ENCODE results near the gene FKBP4. TPM values are rescaled to one million over a fixed set of nuclear protein-coding genes. Genes with fewer than 3 reads are reported as not detected.
"Not testable (repeated sequence)": the region's sequence is repeated elsewhere in the genome, so short reads cannot be mapped to it uniquely, and the experiment has no call there.

Gene FKBP4
- total RNA-seq, 6 donors from 2014 or later = 19.1 to 62.8 (median 29.8) TPM

- no peak overlapping the region for H3K4me3 ChIP-seq
Measured at GRCh38 chr12:2768224-2768961, 26.4 kb upstream of the FKBP4 start.

DNA sequence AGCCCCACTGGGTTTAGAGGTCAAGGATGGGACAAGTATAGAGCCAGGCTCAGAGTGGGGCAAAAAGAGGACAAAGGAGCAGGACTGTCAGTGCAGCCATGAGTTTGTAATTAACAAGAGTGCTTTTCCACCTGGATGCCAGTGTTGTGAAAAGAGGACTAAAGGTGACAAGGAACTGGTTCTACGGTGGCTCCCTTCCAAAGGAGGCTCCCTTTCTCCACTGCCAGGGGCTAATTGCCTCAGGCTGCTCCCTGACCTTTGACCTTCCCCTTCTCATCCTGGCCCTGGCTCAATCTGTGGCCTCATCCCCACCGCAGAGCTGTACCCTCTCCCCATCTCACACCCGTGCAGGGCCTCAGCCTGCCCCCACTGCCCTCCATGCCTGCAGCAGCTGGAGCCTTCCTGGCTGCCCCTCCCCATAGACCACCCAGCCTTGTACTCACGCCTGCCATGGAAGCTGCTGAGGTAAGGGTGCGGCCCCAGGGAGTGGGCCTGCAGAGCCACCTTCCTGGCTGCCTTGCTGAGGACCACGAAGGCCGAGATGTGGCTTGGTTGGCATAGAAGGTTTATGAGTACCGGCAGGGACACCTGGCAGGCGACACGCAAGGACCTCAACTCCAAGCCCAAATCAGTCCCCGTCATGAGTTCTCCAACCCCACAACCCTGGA, 24.8 kb upstream of the FKBP4 start:
- 79 to 89% methylated on average over 4 to 11 of the region's 11 CpGs for WGBS, 2 donors
- TF ChIP-seq CTCF (IDR thresholded peaks at IDR 0.05) (no peak), POLR2A (IDR thresholded peaks at IDR 0.05) (no peak), POLR2AphosphoS5 (IDR thresholded peaks at IDR 0.05) (no peak), EP300 (IDR thresholded peaks at IDR 0.05) (no peak)
- DNase-seq (peak in 1 of 2 donors; percentile 31), ATAC-seq (ENCODE audit: low FRiP score in 2 of 2) (no peak)
- H3K4me3 ChIP-seq = no peak overlapping the region
- H3K36me3 ChIP-seq = no peaks in the 10 kb centered on the region
- no peaks in the 10 kb centered on the region for H3K4me1 ChIP-seq
- no peaks in the 10 kb centered on the region for H3K27me3 ChIP-seq
- H3K27ac ChIP-seq = no peak overlapping the region
- no peaks in the 10 kb centered on the region for H3K9me3 ChIP-seq

More at GRCh38 chr12:2768224-2768961, 26.4 kb upstream of the FKBP4 start:
- ATAC-seq (ENCODE audit: low FRiP score in 2 of 2) = peak; percentile 42 to 62
- 74 to 77% methylated on average over 5 to 10 of the region's 10 CpGs for WGBS, 2 donors
- Histone ChIP-seq H3K9me3 (no peaks in the 10 kb centered on the region), H3K27me3 (no peaks in the 10 kb centered on the region), H3K36me3 (no peaks in the 10 kb centered on the region), H3K27ac (no peak overlapping the region), H3K4me1 (peaks cover 0 to 4% (median 0%) of the 10 kb centered on the region in 4 donors)
- TF ChIP-seq EP300 (IDR thresholded peaks at IDR 0.05) = no peak
- TF ChIP-seq POLR2AphosphoS5 (IDR thresholded peaks at IDR 0.05) = no peak
- TF ChIP-seq CTCF (IDR thresholded peaks at IDR 0.05) = no peak
- TF ChIP-seq POLR2A (IDR thresholded peaks at IDR 0.05) = no peak
- no peak for DNase-seq

DNA sequence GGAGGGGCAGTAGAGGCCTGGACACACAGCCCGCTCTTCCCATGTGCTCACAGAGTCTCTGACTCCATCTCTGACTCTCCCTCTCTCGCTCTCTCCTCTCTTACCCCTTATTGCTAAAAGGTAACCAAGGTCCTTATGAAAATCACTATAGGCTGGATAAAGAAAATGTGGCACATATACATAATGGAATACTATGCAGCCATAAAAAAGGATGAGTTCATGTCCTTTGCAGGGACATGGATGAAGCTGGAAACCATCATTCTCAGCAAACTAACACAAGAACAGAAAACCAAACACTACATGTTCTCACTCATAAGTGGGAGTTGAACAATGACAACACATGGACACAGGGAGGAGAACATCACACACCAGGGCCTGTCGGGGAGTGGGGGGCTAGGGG, 24.2 kb upstream of the FKBP4 start:
- 95 to 96% methylated on average over 3 of the region's 3 CpGs for WGBS, 2 donors
- not testable (repeated sequence) for H3K36me3 ChIP-seq; H3K9me3 ChIP-seq; DNase-seq; H3K27ac ChIP-seq; ATAC-seq (ENCODE audit: low FRiP score in 2 of 2); H3K27me3 ChIP-seq; H3K4me3 ChIP-seq; H3K4me1 ChIP-seq

GRCh38 chr12:2772370-2772769, 22.4 kb upstream of the FKBP4 start:
- no peaks in the 10 kb centered on the region for H3K36me3 ChIP-seq

More at GRCh38 chr12:2772370-2772769, 22.4 kb upstream of the FKBP4 start:
- Histone ChIP-seq H3K4me3 (no peak overlapping the region), H3K4me1 (no peaks in the 10 kb centered on the region), H3K27ac (no peak overlapping the region), H3K27me3 (no peaks in the 10 kb centered on the region), H3K9me3 (no peaks in the 10 kb centered on the region)
- ATAC-seq (ENCODE audit: low FRiP score in 2 of 2) (no peak), DNase-seq (no peak)
- 66 to 86% methylated on average over 4 of the region's 4 CpGs for WGBS, 2 donors
- TF ChIP-seq CTCF (IDR thresholded peaks at IDR 0.05) = no peak
- no peak for TF ChIP-seq POLR2AphosphoS5 (IDR thresholded peaks at IDR 0.05)
- TF ChIP-seq EP300 (IDR thresholded peaks at IDR 0.05) = no peak
- TF ChIP-seq POLR2A (IDR thresholded peaks at IDR 0.05) = no peak

All from upper lobe of left lung (tissue), 6 donors.